Adrenal gland (tissue), 5 donors: ENCODE results near the gene MDN1.

Source experiments
- POLR2A ChIP-seq, 2 donors: fragments of 450-650 bp; IDR thresholded peaks; one replicate each; pipeline ENCODE4 v1.6.1; 2017; ENCODE audit warnings: antibody characterized with exemption in 2 of 2, mild to moderate bottlenecking in 2 of 2, moderate library complexity in 1 of 2
- TF ChIP-seq, protein P1 (sequence below), 6 experiments: fragments of 450-650 bp in 4 of 6; fragments of 200-600 bp in 2 of 6; sonication (generic) in 1 of 6; IDR thresholded peaks; 1 replicate in 5 of 6; 2 replicates in 1 of 6; pipeline versions ENCODE4 v1.5.1 to v1.8.0; 2016 to 2021; ENCODE audit warnings: antibody characterized with exemption in 6 of 6, mild to moderate bottlenecking in 2 of 6, moderate library complexity in 1 of 6
- donor health status: DM: no; HTN: no; CAD: no.

DNA sequence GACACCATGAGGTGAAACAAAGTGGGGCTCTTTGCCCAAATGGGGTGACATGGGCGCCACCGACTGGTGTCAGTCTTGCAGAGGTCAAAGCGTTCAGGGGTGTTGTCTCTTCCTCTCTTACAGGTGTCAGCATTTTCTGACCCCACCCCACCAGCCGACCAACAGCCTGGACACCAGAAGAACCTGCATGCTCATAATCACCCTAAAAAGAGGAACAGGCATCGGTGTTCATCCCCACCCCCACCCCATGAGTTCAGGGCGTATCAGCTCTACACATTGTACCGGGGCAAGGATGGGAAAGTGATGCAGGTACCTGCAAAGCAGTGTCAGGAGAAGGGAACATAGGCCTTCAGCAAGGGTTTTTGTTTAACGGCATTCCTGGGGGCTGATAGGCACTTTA is 195.8 kb downstream of the MDN1 start:
- TF ChIP-seq, protein P1, sequence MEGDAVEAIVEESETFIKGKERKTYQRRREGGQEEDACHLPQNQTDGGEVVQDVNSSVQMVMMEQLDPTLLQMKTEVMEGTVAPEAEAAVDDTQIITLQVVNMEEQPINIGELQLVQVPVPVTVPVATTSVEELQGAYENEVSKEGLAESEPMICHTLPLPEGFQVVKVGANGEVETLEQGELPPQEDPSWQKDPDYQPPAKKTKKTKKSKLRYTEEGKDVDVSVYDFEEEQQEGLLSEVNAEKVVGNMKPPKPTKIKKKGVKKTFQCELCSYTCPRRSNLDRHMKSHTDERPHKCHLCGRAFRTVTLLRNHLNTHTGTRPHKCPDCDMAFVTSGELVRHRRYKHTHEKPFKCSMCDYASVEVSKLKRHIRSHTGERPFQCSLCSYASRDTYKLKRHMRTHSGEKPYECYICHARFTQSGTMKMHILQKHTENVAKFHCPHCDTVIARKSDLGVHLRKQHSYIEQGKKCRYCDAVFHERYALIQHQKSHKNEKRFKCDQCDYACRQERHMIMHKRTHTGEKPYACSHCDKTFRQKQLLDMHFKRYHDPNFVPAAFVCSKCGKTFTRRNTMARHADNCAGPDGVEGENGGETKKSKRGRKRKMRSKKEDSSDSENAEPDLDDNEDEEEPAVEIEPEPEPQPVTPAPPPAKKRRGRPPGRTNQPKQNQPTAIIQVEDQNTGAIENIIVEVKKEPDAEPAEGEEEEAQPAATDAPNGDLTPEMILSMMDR (IDR thresholded peaks at IDR 0.05): no peak
- no peak for TF ChIP-seq POLR2A (IDR thresholded peaks at IDR 0.05)
